Adipose tissue (tissue), 3 donors: ENCODE measurements around the gene LHFPL5. TPM values are rescaled to one million over a fixed set of nuclear protein-coding genes. Genes with fewer than 3 reads are reported as not detected.

Experiments
- H3K27ac ChIP-seq: one replicate; pipeline ENCODE4 v1.5.1; 2013; ENCODE audit warnings: low read depth, low read length
- WGBS, 3 donors: extraction: QIAGEN DNeasy Blood & Tissue Kit; methylation state at CpG; one replicate each; pipeline ENCODE4 v1.1.7; 2013; 5-methylcytosine and 5-hydroxymethylcytosine counted together
- polyA plus RNA-seq, 3 donors: library from polyadenylated mRNA; stranded (reverse); fragments of 200-250 nt; gene quantifications; one replicate each; pipeline ENCODE4 v1.2.3, GENCODE V29; 2013
- donor health status: healthy with polysubstance abuse.
- donor health status: Bipolar disorder and iron deficiency.
- donor health status: healthy.

Gene LHFPL5
- polyA plus RNA-seq, 3 donors: 1.1 TPM; not detected in 2

GRCh38 chr6:35831257-35832007, 26.3 kb downstream of the LHFPL5 start:
- no peak overlapping the region for H3K27ac ChIP-seq
- 86 to 92% (median 91%) methylated on average over 5 of the region's 5 CpGs for WGBS, 3 donors

GRCh38 chr6:35833536-35833935, 28.4 kb downstream of the LHFPL5 start:
- no peak overlapping the region for H3K27ac ChIP-seq
- 60 to 91% (median 68%) methylated on average over 7 of the region's 7 CpGs for WGBS, 3 donors

GRCh38 chr6:35839019-35839418, 33.9 kb downstream of the LHFPL5 start:
- no peak overlapping the region for H3K27ac ChIP-seq
- 31 to 93% (median 75%) methylated on average over 1 of the region's 1 CpG for WGBS, 3 donors

- 90 to 95% (median 95%) methylated on average over 3 of the region's 3 CpGs for WGBS, 3 donors
- no peak overlapping the region for H3K27ac ChIP-seq
These were observed 37.2 kb downstream of the LHFPL5 start for GRCh38 chr6:35842381-35842780.

GRCh38 chr6:35844290-35844689, 39.1 kb downstream of the LHFPL5 start:
- 84 to 95% (median 86%) methylated on average over 3 of the region's 3 CpGs for WGBS, 3 donors
- H3K27ac ChIP-seq: no peak overlapping the region

- 58 to 74% (median 60%) methylated on average over 2 of the region's 2 CpGs for WGBS, 3 donors
- no peak overlapping the region for H3K27ac ChIP-seq
These were observed 45.1 kb downstream of the LHFPL5 start for GRCh38 chr6:35850208-35850607.

GRCh38 chr6:35852994-35853393, 47.8 kb downstream of the LHFPL5 start:
- 91 to 98% (median 94%) methylated on average over 4 of the region's 4 CpGs for WGBS, 3 donors
- no peak overlapping the region for H3K27ac ChIP-seq

GRCh38 chr6:35856250-35856649, 51.1 kb downstream of the LHFPL5 start:
- 97 to 100% (median 100%) methylated on average over 1 of the region's 1 CpG for WGBS, 3 donors
- H3K27ac ChIP-seq: no peak overlapping the region

- no peak overlapping the region for H3K27ac ChIP-seq
These were observed 52.7 kb downstream of the LHFPL5 start for GRCh38 chr6:35857853-35858252.

GRCh38 chr6:35859367-35859766, 54.2 kb downstream of the LHFPL5 start:
- H3K27ac ChIP-seq: no peak overlapping the region
- WGBS, 3 donors: 88 to 94% (median 91%) methylated on average over 4 of the region's 4 CpGs

Other genes starting within 250 kb of the LHFPL5 start
- 100 to 1,000 TPM; 111 to 356 (median 181) TPM for gene FKBP5, start 116.4 kb upstream of the LHFPL5 start, polyA plus RNA-seq
- under 1 TPM; 0.56 to 0.71 (median 0.58) TPM for gene ARMC12, start 68.3 kb upstream of the LHFPL5 start, polyA plus RNA-seq
- gene CLPSL2, start 28.8 kb upstream of the LHFPL5 start, polyA plus RNA-seq: 1 to 10 TPM in 1 of 3 donors, not detected in 2; 1.3 TPM
- not detected for gene CLPSL1, start 24.3 kb upstream of the LHFPL5 start, polyA plus RNA-seq
- gene CLPS, start 8.0 kb upstream of the LHFPL5 start, polyA plus RNA-seq: over 10,000 TPM in 1 of 3 donors, 1 to 10 TPM in 2; 2.3 to 14,955 (median 6.7) TPM
- 10 to 100 TPM in 2 of 3 donors, 1 to 10 TPM in 1; 9.0 to 11.4 (median 11.0) TPM for gene SRPK1, start 115.7 kb downstream of the LHFPL5 start, polyA plus RNA-seq
- gene SLC26A8, start 219.3 kb downstream of the LHFPL5 start, polyA plus RNA-seq: under 1 TPM in 2 of 3 donors, not detected in 1; 0.05 to 0.43 TPM
- 10 to 100 TPM; 12.6 to 32.2 (median 31.1) TPM for gene MAPK14, start 222.5 kb downstream of the LHFPL5 start, polyA plus RNA-seq